Measurements from ENCODE around the gene IL23A.

IL23A gene

GRCh38 chr12:56338308-56339157, at the start of gene IL23A:
TSS of gene IL23A (plus strand) at chr12:56338884. CDS start at chr12:56339045, 161 bp downstream.
- Histone ChIP-seq H3K36me3 (ENCODE audit: control insufficient read depth, insufficient read depth, low read length) (peaks cover 8% of the 10 kb centered on the region; the same call in 1 of the 2 replicates), H3K27me3 (ENCODE audit: control insufficient read depth, insufficient read depth, low read length) (no peaks in the 10 kb centered on the region), H3K9me3 (ENCODE audit: control insufficient read depth, insufficient read depth, low read length) (no peaks in the 10 kb centered on the region), H3K27ac (ENCODE audit: low read length) (no peak within 1 kb of the TSS), H3K4me1 (ENCODE audit: control insufficient read depth, insufficient read depth, low read length) (peaks cover 6% of the 10 kb centered on the region), H3K4me3 (ENCODE audit: low read length) (no peak within 1 kb of the TSS)
- no peak for DNase-seq (ENCODE audit: low read depth, low spot score)
- WGBS (ENCODE audit: insufficient coverage, insufficient read length), result no CpG with 5 or more reads among the region's 9 CpGs

GRCh38 chr12:56293795-56294194, 44.9 kb upstream of the IL23A start:
- H3K4me3 ChIP-seq (ENCODE audit: low read length), result no peak overlapping the region
- no CpG with 5 or more reads among the region's 5 CpGs for WGBS (ENCODE audit: insufficient coverage, insufficient read length)
- H3K9me3 ChIP-seq (ENCODE audit: control insufficient read depth, insufficient read depth, low read length), result no peaks in the 10 kb centered on the region
- H3K27me3 ChIP-seq (ENCODE audit: control insufficient read depth, insufficient read depth, low read length), result no peaks in the 10 kb centered on the region
- H3K4me1 ChIP-seq (ENCODE audit: control insufficient read depth, insufficient read depth, low read length), result no peaks in the 10 kb centered on the region
- no peak for DNase-seq (ENCODE audit: low read depth, low spot score)
- H3K27ac ChIP-seq (ENCODE audit: low read length), result no peak overlapping the region
- H3K36me3 ChIP-seq (ENCODE audit: control insufficient read depth, insufficient read depth, low read length), result no peaks in the 10 kb centered on the region; the same call in 1 of the 2 replicates

- WGBS (ENCODE audit: insufficient coverage, insufficient read length), result no CpG with 5 or more reads among the region's 5 CpGs
Observed at GRCh38 chr12:56296295-56296694, 42.4 kb upstream of the IL23A start.

GRCh38 chr12:56297400-56297799, 41.3 kb upstream of the IL23A start:
- Histone ChIP-seq H3K9me3 (ENCODE audit: control insufficient read depth, insufficient read depth, low read length) (no peaks in the 10 kb centered on the region), H3K27me3 (ENCODE audit: control insufficient read depth, insufficient read depth, low read length) (no peaks in the 10 kb centered on the region), H3K4me3 (ENCODE audit: low read length) (no peak overlapping the region), H3K4me1 (ENCODE audit: control insufficient read depth, insufficient read depth, low read length) (0 out of 2 replicates have a peak, but pooled peaks cover 2% of the 10 kb centered on the region), H3K36me3 (ENCODE audit: control insufficient read depth, insufficient read depth, low read length) (peaks cover 3% of the 10 kb centered on the region; the same call in 1 of the 2 replicates), H3K27ac (ENCODE audit: low read length) (no peak overlapping the region)
- DNase-seq (ENCODE audit: low read depth, low spot score), result no peak
- no CpG with 5 or more reads among the region's 8 CpGs for WGBS (ENCODE audit: insufficient coverage, insufficient read length)

More at GRCh38 chr12:56296295-56296694, 42.4 kb upstream of the IL23A start:
- H3K9me3 ChIP-seq (ENCODE audit: control insufficient read depth, insufficient read depth, low read length), result no peaks in the 10 kb centered on the region
- H3K27ac ChIP-seq (ENCODE audit: low read length), result no peak overlapping the region
- H3K36me3 ChIP-seq (ENCODE audit: control insufficient read depth, insufficient read depth, low read length), result no peaks in the 10 kb centered on the region; the same call in 1 of the 2 replicates
- H3K4me3 ChIP-seq (ENCODE audit: low read length), result no peak overlapping the region
- 0 out of 2 replicates have a peak, but pooled peaks cover 2% of the 10 kb centered on the region for H3K4me1 ChIP-seq (ENCODE audit: control insufficient read depth, insufficient read depth, low read length)
- no peak for DNase-seq (ENCODE audit: low read depth, low spot score)
- no peaks in the 10 kb centered on the region for H3K27me3 ChIP-seq (ENCODE audit: control insufficient read depth, insufficient read depth, low read length)

GRCh38 chr12:56298828-56299227, 39.9 kb upstream of the IL23A start:
- Histone ChIP-seq H3K9me3 (ENCODE audit: control insufficient read depth, insufficient read depth, low read length) (no peaks in the 10 kb centered on the region), H3K4me3 (ENCODE audit: low read length) (no peak overlapping the region; the same call in 1 of the 2 replicates), H3K4me1 (ENCODE audit: control insufficient read depth, insufficient read depth, low read length) (0 out of 2 replicates have a peak, but pooled peaks cover 2% of the 10 kb centered on the region), H3K36me3 (ENCODE audit: control insufficient read depth, insufficient read depth, low read length) (0 out of 2 replicates have a peak, but pooled peaks cover 3% of the 10 kb centered on the region), H3K27ac (ENCODE audit: low read length) (no peak overlapping the region), H3K27me3 (ENCODE audit: control insufficient read depth, insufficient read depth, low read length) (no peaks in the 10 kb centered on the region)
- WGBS (ENCODE audit: insufficient coverage, insufficient read length), result no CpG with 5 or more reads among the region's 5 CpGs
- DNase-seq (ENCODE audit: low read depth, low spot score), result no peak

- 0 out of 2 replicates have a peak, but pooled peaks cover 2% of the 10 kb centered on the region for H3K4me1 ChIP-seq (ENCODE audit: control insufficient read depth, insufficient read depth, low read length)
- H3K36me3 ChIP-seq (ENCODE audit: control insufficient read depth, insufficient read depth, low read length), result 0 out of 2 replicates have a peak, but pooled peaks cover 3% of the 10 kb centered on the region
- H3K9me3 ChIP-seq (ENCODE audit: control insufficient read depth, insufficient read depth, low read length), result no peaks in the 10 kb centered on the region
- DNase-seq (ENCODE audit: low read depth, low spot score), result no peak
- no peaks in the 10 kb centered on the region for H3K27me3 ChIP-seq (ENCODE audit: control insufficient read depth, insufficient read depth, low read length)
- peak overlapping the region; percentile 79 for H3K4me3 ChIP-seq (ENCODE audit: low read length)
- WGBS (ENCODE audit: insufficient coverage, insufficient read length), result no CpG with 5 or more reads among the region's 10 CpGs
- no peak overlapping the region for H3K27ac ChIP-seq (ENCODE audit: low read length)
Observed at GRCh38 chr12:56299308-56299852, 39.3 kb upstream of the IL23A start.

GRCh38 chr12:56299853-56300643, 38.6 kb upstream of the IL23A start, which contains the start of gene CS:
TSS of gene CS (minus strand) at chr12:56300330. CDS start at chr12:56300201, 129 bp downstream.
- Histone ChIP-seq H3K27ac (ENCODE audit: low read length) (no peak within 1 kb of the TSS), H3K9me3 (ENCODE audit: control insufficient read depth, insufficient read depth, low read length) (no peaks in the 10 kb centered on the region), H3K4me3 (ENCODE audit: low read length) (peak within 1 kb of the TSS; percentile 79), H3K36me3 (ENCODE audit: control insufficient read depth, insufficient read depth, low read length) (0 out of 2 replicates have a peak, but pooled peaks cover 3% of the 10 kb centered on the region), H3K27me3 (ENCODE audit: control insufficient read depth, insufficient read depth, low read length) (no peaks in the 10 kb centered on the region), H3K4me1 (ENCODE audit: control insufficient read depth, insufficient read depth, low read length) (0 out of 2 replicates have a peak, but pooled peaks cover 2% of the 10 kb centered on the region)
- DNase-seq (ENCODE audit: low read depth, low spot score), result peak; percentile 93
- WGBS (ENCODE audit: insufficient coverage, insufficient read length), result no CpG with 5 or more reads among the region's 63 CpGs

GRCh38 chr12:56300644-56301464, 37.8 kb upstream of the IL23A start:
- DNase-seq (ENCODE audit: low read depth, low spot score), result no peak
- Histone ChIP-seq H3K9me3 (ENCODE audit: control insufficient read depth, insufficient read depth, low read length) (no peaks in the 10 kb centered on the region), H3K36me3 (ENCODE audit: control insufficient read depth, insufficient read depth, low read length) (0 out of 2 replicates have a peak, but pooled peaks cover 5% of the 10 kb centered on the region), H3K27me3 (ENCODE audit: control insufficient read depth, insufficient read depth, low read length) (no peaks in the 10 kb centered on the region), H3K4me3 (ENCODE audit: low read length) (peak overlapping the region; percentile 18; the same call in 1 of the 2 replicates), H3K4me1 (ENCODE audit: control insufficient read depth, insufficient read depth, low read length) (0 out of 2 replicates have a peak, but pooled peaks cover 2% of the 10 kb centered on the region), H3K27ac (ENCODE audit: low read length) (no peak overlapping the region)
- no CpG with 5 or more reads among the region's 21 CpGs for WGBS (ENCODE audit: insufficient coverage, insufficient read length)

GRCh38 chr12:56304276-56304675, 34.4 kb upstream of the IL23A start:
- no peaks in the 10 kb centered on the region for H3K27me3 ChIP-seq (ENCODE audit: control insufficient read depth, insufficient read depth, low read length)
- no CpG with 5 or more reads among the region's 3 CpGs for WGBS (ENCODE audit: insufficient coverage, insufficient read length)
- H3K4me3 ChIP-seq (ENCODE audit: low read length), result no peak overlapping the region
- no peaks in the 10 kb centered on the region for H3K9me3 ChIP-seq (ENCODE audit: control insufficient read depth, insufficient read depth, low read length)
- peaks cover 8% of the 10 kb centered on the region; the same call in 1 of the 2 replicates for H3K36me3 ChIP-seq (ENCODE audit: control insufficient read depth, insufficient read depth, low read length)
- H3K27ac ChIP-seq (ENCODE audit: low read length), result no peak overlapping the region
- H3K4me1 ChIP-seq (ENCODE audit: control insufficient read depth, insufficient read depth, low read length), result 0 out of 2 replicates have a peak, but pooled peaks cover 2% of the 10 kb centered on the region
- no peak for DNase-seq (ENCODE audit: low read depth, low spot score)
